Activated T-cell treated with anti-CD3 and anti-CD28 coated beads, Interleukin-2, amount 50 U/mL, for 24 hours (primary cell): ENCODE results near the gene TATDN2.
A peak's percentile ranks its signal among the peaks of the same experiment; 100 is the strongest.
"Not testable (repeated sequence)": the region's sequence is repeated elsewhere in the genome, so short reads cannot be mapped to it uniquely, and the experiment has no call there.

Experiments
- DNase-seq: peaks from one replicate; pipeline ENCODE4 v3.0.0-alpha.2; 2020
- H3K27ac Mint-ChIP-seq: 2 replicates; pipeline ENCODE4 v1.8.0; 2020; ENCODE audit warnings: mild to moderate bottlenecking, mixed read lengths
- H3K27me3 Mint-ChIP-seq: 2 replicates; pipeline ENCODE4 v1.8.0; 2020; ENCODE audit warnings: mixed read lengths
- H3K36me3 Mint-ChIP-seq: 2 replicates; pipeline ENCODE4 v1.8.0; 2020; ENCODE audit warnings: low read depth, mixed read lengths
- H3K4me1 Mint-ChIP-seq: 2 replicates; pipeline ENCODE4 v1.8.0; 2020; ENCODE audit warnings: low read depth, mixed read lengths
- H3K4me3 Mint-ChIP-seq: 2 replicates; pipeline ENCODE4 v1.8.0; 2020; ENCODE audit warnings: mild to moderate bottlenecking, moderate library complexity, mixed read lengths
- H3K9me3 Mint-ChIP-seq: 2 replicates; pipeline ENCODE4 v1.8.0; 2020; ENCODE audit warnings: mixed read lengths

TATDN2 gene

DNA sequence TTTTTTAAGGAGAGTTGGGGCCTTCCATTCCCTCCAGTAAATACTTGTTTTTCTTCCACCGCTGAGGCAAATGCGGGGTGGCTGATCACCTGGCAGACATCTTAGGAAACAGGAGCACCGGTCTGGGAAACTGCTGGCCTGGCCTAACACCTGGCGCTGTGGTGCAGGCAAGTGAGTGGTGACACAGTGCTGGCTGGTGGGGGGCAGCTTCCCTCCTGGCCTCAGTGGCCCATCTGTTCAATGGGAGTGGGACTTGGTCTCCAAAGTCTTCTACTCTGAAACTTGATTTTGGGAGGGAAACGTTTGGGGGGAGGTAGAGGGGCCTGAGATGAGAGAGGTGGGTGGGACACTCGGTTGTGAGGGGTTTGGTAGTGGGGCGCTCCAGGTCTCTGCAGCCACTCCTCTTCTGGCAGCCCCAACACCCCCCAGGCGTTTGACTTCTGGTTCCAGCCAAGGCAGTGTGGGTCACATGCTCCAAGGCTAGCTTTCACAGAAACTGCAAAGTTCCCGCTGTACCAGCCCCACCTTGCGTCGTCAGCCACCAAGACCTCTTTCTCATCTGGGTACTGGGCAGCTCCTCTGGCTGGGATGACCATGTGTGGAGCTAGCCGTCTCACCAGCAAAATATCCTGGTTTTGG, 39.8 kb downstream of the TATDN2 start:
- H3K9me3 Mint-ChIP-seq, result no peaks in the 10 kb centered on the region
- H3K4me3 Mint-ChIP-seq, result no peak overlapping the region
- H3K27ac Mint-ChIP-seq, result peak overlapping the region; percentile 22
- H3K27me3 Mint-ChIP-seq, result no peaks in the 10 kb centered on the region
- DNase-seq, result no peak
- H3K4me1 Mint-ChIP-seq, result peaks cover 54% of the 10 kb centered on the region
- peaks cover 94% of the 10 kb centered on the region for H3K36me3 Mint-ChIP-seq

DNA sequence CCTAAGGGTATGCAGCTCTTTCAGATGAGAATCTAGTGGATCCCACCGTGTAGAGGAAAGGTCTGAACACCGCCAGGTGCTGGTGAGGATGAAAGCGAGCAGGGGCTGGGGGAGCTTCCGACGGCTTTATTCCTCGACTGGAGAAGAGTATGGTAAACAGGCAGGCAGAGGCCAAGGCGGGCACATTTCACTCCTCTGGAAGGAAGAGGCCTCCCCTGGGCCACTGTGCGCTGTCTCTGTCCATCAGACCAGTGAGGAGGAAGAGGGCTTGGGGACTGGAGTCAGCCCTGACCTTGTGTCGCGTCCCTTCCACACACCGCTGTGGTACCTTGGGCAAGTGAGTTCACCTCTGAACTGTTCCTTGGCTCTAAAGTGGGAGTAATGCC, 40.3 kb downstream of the TATDN2 start:
- Mint-ChIP-seq H3K27me3 (no peaks in the 10 kb centered on the region), H3K4me1 (peaks cover 49% of the 10 kb centered on the region), H3K9me3 (no peaks in the 10 kb centered on the region), H3K36me3 (peaks cover 94% of the 10 kb centered on the region), H3K4me3 (no peak overlapping the region), H3K27ac (peak overlapping the region; percentile 22)
- no peak for DNase-seq

DNA sequence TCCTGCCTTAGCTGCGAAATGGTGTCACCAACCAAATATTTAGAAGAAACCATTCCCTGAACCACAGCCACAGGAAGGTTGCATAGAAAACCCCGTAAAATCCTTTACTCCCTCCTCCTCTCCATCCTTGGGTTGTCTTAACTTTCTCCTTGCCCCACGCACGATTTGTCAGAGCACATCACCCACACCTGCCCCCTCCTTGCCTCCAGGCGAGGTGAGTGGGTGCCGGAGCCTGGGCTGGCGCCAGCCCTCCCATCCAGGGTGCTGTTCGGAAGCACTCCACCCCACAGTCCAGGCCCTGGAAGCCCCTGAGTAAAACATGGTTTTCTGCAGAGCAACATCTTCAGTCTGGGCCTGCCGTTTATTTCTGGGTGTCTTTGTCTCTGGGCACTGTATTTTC, 40.8 kb downstream of the TATDN2 start:
- H3K36me3 Mint-ChIP-seq, result peaks cover 93% of the 10 kb centered on the region
- DNase-seq, result no peak
- H3K27ac Mint-ChIP-seq, result peak overlapping the region; percentile 18
- H3K4me3 Mint-ChIP-seq, result no peak overlapping the region
- H3K9me3 Mint-ChIP-seq, result no peaks in the 10 kb centered on the region
- no peaks in the 10 kb centered on the region for H3K27me3 Mint-ChIP-seq
- peaks cover 44% of the 10 kb centered on the region for H3K4me1 Mint-ChIP-seq

DNA sequence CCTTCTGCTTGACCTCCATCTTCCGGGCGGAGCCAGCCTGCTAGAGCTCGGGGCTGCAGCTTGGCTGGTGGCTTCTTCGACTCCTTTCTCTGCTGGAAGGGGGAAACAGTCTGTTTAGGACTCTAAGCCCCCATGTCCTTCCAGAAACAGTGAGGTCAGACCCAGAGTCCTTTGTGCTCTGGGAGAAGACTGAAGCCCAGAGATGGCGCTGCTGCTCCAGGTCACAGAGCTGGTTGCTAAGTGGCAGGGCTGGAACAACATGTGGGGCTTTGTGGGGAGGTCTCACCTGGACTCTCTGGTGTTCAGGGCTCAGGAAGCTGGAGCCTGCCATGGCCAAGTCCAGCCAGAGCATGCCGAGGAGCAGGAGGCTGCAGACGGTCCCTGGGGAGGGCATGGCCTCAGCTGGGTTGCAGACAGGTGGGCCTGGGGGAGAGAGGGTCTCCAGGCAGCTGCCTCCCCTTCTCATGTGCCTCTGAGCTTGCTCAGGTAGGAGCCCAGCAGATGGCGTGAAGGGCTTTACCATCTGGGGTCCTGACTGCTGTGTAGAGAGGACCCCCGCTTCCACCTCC, 41.6 kb downstream of the TATDN2 start:
- H3K27ac Mint-ChIP-seq, result no peak overlapping the region
- H3K27me3 Mint-ChIP-seq, result no peaks in the 10 kb centered on the region
- DNase-seq, result no peak
- H3K4me1 Mint-ChIP-seq, result peaks cover 36% of the 10 kb centered on the region
- H3K4me3 Mint-ChIP-seq, result no peak overlapping the region
- peaks cover 92% of the 10 kb centered on the region for H3K36me3 Mint-ChIP-seq
- no peaks in the 10 kb centered on the region for H3K9me3 Mint-ChIP-seq

DNA sequence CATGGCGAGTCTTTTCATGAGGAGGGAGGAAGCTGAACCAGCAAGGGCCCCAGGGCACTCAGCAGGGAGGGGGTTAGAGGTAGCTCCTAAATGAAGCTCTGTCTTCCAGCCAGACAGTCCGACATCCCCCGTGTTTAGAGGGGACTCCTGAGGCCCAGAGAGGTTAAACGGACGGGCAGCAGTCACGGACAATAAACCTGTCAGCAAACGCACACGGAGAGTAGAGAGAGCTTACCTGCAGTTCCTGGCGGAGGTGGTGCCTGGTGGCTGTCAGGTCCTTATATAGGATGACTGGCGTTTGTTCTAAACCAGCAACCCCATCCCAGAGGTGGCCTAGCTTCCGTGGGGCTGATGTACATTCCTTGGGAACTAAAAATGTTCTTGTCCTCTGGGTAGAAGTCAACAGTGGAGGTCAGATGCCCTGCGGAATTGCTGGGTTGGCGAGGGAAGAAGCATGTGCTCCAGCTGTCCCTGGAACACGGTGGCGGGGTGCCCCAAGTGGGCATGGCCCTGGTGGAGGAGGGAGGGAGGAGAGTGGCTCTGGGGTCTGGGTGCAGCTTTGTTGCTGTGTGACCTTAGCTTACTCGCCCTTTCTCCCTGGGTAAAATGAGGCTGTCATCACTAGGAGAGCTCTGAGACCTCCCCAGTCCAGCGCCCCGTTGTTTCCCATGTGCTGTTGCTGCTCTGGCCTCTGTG, 42.4 kb downstream of the TATDN2 start:
- no peak for DNase-seq
- Mint-ChIP-seq H3K27ac (no peak overlapping the region), H3K4me1 (peaks cover 28% of the 10 kb centered on the region), H3K9me3 (no peaks in the 10 kb centered on the region), H3K27me3 (no peaks in the 10 kb centered on the region), H3K4me3 (no peak overlapping the region), H3K36me3 (peaks cover 92% of the 10 kb centered on the region)

DNA sequence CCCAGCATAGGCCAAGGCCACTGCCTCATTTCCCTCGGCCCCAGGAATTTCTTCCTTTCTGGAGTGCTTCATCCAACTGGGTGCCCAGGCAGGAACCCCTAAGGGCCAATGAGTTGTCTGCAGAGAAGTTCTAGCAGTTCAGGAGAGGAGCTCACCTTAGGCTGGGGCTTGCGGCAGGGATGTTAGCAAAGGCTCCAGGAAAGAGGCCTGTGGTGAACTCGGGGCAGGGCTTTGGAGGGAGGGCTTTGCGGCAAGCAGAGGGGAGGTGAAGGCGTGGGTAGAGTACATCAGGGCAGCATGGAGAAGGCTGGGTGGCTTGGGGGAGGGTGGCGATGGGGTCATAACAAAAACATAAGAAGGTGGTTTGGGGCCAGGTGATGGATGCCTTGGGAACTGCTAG, 43.4 kb downstream of the TATDN2 start:
- H3K27ac Mint-ChIP-seq, result peak overlapping the region; percentile 71

DNA sequence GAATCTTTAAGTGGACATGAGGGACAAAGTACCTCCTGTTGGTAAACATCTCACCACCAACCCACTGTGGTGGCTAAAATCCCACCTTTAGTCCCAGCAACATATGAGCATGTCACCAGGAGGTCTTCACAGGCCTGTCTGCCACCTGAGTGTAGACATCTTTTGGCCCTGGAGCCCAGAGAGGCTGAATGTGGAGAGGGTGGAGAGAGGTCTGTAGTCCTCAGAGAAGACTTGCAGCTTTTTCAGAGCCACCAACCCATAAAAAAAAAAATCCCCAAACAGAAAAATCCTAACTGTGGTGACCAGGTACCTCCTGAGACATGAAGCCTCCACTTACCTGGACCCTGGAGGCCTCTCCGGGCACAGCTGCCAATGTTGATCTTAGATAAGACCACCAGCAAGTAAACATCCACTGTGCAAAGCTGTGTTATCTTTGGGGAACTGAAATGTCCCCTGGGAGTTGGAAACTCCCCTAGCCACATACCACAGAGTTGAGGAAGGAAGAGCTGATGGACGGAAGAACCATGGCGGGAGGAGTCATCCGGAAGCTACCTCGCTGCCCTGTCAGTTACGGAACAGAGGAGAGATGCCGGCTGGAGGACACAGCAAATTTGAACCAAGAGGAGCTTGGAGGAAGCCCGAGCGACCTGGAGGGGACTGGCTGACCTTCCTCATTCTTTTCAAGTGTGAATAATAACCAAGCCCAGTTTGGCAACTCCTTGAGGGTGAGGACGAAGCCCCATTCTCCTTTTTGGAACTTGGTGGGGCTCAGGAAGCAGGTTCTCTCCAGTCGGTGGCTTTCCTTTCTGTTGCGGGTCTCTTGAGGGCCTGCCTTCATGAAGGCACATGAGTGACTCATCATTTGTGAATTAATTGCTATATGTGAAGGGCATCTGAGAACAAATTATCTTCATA, 44.5 kb downstream of the TATDN2 start, which contains the start of gene GHRL:
TSS of gene GHRL (minus strand) at position 443 of the 915 bp plus-strand sequence. CDS start 2,767 bp downstream, outside the sequence.
- no peak for DNase-seq
- no peaks in the 10 kb centered on the region for H3K9me3 Mint-ChIP-seq
- no peak within 1 kb of the TSS for H3K4me3 Mint-ChIP-seq
- peak within 1 kb of the TSS; percentile 71 for H3K27ac Mint-ChIP-seq
- peaks cover 85% of the 10 kb centered on the region for H3K36me3 Mint-ChIP-seq
- H3K4me1 Mint-ChIP-seq, result peaks cover 12% of the 10 kb centered on the region
- H3K27me3 Mint-ChIP-seq, result no peaks in the 10 kb centered on the region

More for the DNA sequence above, 43.4 kb downstream of the TATDN2 start:
- DNase-seq, result no peak
- H3K36me3 Mint-ChIP-seq, result peaks cover 89% of the 10 kb centered on the region
- no peaks in the 10 kb centered on the region for H3K9me3 Mint-ChIP-seq
- H3K4me3 Mint-ChIP-seq, result no peak overlapping the region
- no peaks in the 10 kb centered on the region for H3K27me3 Mint-ChIP-seq
- H3K4me1 Mint-ChIP-seq, result peaks cover 18% of the 10 kb centered on the region

DNA sequence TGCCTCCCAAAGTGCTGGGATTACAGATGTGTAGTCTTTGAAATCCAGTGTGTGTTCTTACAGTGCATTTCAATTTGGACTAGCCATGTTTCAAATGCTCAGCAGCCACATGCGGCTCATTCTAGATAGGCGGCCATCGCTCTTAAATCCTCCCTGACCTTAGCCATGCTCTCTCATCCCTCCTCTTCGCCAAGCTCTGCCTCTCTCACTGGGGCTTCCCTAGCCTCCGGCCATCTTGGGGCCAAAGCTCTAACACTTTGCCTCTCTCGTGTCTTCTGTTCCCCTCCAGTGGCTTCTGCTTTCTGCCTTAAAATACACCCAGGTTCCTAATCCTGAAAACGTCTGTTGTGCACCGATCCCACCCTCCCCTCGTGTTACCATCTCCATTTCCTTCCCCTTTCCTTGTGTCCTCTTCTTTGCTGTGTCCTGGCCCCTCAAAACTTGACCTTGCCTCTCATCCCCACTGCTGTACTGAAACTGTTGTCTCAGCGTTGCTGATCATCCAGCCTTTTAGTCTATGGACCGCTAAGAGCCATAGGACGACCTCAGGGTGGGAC, 45.8 kb downstream of the TATDN2 start:
- Mint-ChIP-seq H3K27me3 (no peaks in the 10 kb centered on the region), H3K4me1 (peaks cover 16% of the 10 kb centered on the region), H3K36me3 (peaks cover 78% of the 10 kb centered on the region), H3K4me3 (no peak overlapping the region), H3K27ac (peak overlapping the region; percentile 29), H3K9me3 (no peaks in the 10 kb centered on the region)
- DNase-seq, result no peak

DNA sequence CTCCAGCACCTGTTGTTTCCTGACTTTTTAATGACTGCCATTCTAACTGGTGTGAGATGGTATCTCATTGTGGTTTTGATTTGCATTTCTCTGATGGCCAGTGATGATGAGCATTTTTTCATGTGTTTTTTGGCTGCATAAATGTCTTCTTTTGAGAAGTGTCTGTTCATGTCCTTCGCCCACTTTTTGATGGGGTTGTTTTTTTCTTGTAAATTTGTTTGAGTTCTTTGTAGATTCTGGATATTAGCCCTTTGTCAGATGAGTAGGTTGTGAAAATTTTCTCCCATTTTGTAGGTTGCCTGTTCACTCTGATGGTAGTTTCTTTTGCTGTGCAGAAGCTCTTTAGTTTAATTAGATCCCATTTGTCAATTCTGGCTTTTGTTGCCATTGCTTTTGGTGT, 49.8 kb downstream of the TATDN2 start:
- H3K4me3 Mint-ChIP-seq, DNase-seq, H3K9me3 Mint-ChIP-seq, H3K27ac Mint-ChIP-seq, H3K27me3 Mint-ChIP-seq: not testable (repeated sequence)
- Mint-ChIP-seq H3K36me3 (peaks cover 80% of the 10 kb centered on the region), H3K4me1 (peaks cover 11% of the 10 kb centered on the region)

DNA sequence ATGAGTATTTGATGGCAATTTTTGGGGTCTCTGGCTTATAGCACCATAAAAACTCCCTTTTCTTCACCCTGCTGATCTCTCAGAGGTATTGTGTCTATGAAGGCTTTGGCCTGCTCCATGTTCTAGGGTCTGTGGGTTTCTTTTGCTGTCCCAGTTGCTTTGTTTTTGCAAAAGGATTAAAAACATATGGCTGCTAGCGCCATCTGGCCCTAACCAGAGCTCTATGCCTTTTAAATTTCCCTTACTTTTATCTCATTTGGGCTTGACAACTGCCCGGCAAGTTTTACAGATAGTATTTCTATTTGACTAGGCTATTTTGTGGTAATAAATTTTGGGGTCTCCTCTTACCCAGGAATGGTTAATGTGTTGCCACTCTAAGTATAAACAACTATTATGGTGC, 50.9 kb downstream of the TATDN2 start:
- Mint-ChIP-seq H3K36me3 (peaks cover 82% of the 10 kb centered on the region), H3K27ac (peak overlapping the region; percentile 78), H3K9me3 (no peaks in the 10 kb centered on the region), H3K4me3 (no peak overlapping the region), H3K4me1 (peaks cover 11% of the 10 kb centered on the region), H3K27me3 (no peaks in the 10 kb centered on the region)
- no peak for DNase-seq

DNA sequence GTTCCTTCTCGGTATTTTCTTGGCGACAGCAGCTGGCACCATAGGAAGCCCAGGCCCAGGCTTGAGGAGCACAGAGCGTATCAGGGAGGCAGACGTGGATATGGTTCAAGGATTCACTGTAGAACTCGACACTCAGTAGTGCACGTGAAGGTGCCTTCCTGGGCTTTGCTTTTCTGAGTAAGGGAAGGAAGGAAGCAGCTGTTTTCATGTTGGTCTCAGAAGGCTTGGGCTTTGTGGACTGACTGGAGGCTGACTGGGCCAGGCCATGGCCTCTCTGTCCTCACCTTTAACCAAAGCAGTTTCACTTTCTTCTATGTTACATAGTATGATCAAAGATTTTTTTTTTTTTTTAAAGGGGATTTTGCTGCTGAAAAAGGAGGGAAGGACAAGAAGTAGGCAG, 51.4 kb downstream of the TATDN2 start:
- Mint-ChIP-seq H3K36me3 (peaks cover 83% of the 10 kb centered on the region), H3K27ac (peak overlapping the region; percentile 78), H3K9me3 (no peaks in the 10 kb centered on the region), H3K4me1 (peaks cover 11% of the 10 kb centered on the region), H3K27me3 (no peaks in the 10 kb centered on the region), H3K4me3 (no peak overlapping the region)
- DNase-seq, result no peak

DNA sequence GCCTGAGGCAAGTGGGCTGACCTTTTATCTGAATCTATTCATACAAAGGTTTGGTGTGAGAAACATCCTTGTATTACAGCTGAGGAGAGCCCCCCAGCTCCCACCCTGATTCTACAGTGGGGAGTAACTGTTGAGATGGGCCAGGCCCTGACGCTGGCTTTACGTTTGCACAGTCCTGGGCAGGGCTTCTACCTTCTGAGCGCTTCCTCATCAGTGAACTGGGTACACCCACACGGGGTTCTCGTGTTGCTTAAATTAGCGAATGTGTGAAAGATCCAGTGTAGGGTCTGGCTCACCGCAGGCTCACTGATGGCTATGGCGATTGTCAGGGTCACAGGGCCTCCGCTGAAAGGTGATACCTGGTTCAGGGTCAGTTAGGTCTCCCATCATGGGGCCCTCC, 51.8 kb downstream of the TATDN2 start:
- H3K9me3 Mint-ChIP-seq, result no peaks in the 10 kb centered on the region
- DNase-seq, result no peak
- H3K36me3 Mint-ChIP-seq, result peaks cover 83% of the 10 kb centered on the region
- H3K4me1 Mint-ChIP-seq, result peaks cover 11% of the 10 kb centered on the region
- H3K27me3 Mint-ChIP-seq, result no peaks in the 10 kb centered on the region
- H3K27ac Mint-ChIP-seq, result peak overlapping the region; percentile 78
- H3K4me3 Mint-ChIP-seq, result no peak overlapping the region

DNA sequence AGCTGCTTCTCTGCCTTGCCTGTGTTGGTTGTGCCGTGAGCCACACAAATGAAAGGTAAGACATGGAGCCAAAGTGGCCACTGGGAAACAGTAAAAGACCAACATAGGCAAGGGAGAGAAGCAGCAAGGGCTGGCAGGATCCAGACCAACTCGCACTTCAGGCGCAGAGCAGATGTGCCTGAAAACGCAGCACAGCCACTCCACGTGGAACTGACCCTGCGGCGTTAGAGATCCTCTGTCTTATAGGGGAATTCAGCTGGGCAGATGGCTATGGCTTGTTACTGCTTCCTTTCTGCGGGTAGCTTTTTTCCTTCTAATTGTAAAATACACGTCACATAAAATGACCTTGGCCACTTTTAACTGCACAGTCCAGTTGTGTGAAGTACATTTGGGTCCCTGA, 54.8 kb downstream of the TATDN2 start:
- no peak for DNase-seq
- H3K9me3 Mint-ChIP-seq, result no peaks in the 10 kb centered on the region
- peaks cover 11% of the 10 kb centered on the region for H3K4me1 Mint-ChIP-seq
- H3K36me3 Mint-ChIP-seq, result peaks cover 94% of the 10 kb centered on the region
- H3K27ac Mint-ChIP-seq, result peak overlapping the region; percentile 76
- H3K27me3 Mint-ChIP-seq, result no peaks in the 10 kb centered on the region
- no peak overlapping the region for H3K4me3 Mint-ChIP-seq

DNA sequence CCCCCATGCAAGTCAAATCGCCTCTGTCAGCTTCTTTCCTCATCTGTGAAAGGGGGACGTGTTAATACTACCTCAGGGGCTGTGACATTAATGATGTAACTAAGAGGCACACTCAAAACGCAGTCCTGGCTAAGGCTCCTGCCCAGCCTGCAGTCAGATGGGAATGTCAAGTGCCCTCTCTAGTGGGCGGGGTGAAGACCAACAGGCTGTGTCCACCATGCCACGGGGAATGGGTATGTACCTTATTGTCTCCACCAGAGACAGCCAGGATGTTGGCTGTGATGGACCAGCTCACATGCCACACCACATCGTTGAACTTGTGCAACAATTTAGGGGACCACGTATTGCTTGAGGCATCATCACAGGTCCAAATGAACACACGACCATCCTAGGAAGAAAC, 55.5 kb downstream of the TATDN2 start:
- H3K27me3 Mint-ChIP-seq, result no peaks in the 10 kb centered on the region
- no peaks in the 10 kb centered on the region for H3K9me3 Mint-ChIP-seq
- peaks cover 98% of the 10 kb centered on the region for H3K36me3 Mint-ChIP-seq
- no peak overlapping the region for H3K4me3 Mint-ChIP-seq
- DNase-seq, result no peak
- H3K27ac Mint-ChIP-seq, result peak overlapping the region; percentile 76
- peaks cover 11% of the 10 kb centered on the region for H3K4me1 Mint-ChIP-seq
